Aorta (tissue), 5 donors: Measurements from ENCODE around the gene C1orf141. TPM values are rescaled to one million over a fixed set of nuclear protein-coding genes. Genes with fewer than 3 reads are reported as not detected.

Source experiments
- ATAC-seq: fragments of 200-7000 bp; cut with Tn5 transposase; one replicate; pipeline ENCODE4 v1.9.1; 2022; ENCODE audit warnings: moderate library complexity; ENCODE audit not compliant: low FRiP score
- DNase-seq, 2 donors: peaks; one replicate each; pipeline ENCODE4 v3.0.0-alpha.2; 2020
- H3K27ac ChIP-seq, 2 donors: one replicate each; pipeline ENCODE4 v1.5.1; 2013; ENCODE audit warnings: low read length in 2 of 2, mild to moderate bottlenecking in 2 of 2, moderate library complexity in 2 of 2, control low read depth in 1 of 2, inconsistent platforms in 1 of 2, low read depth in 1 of 2
- H3K27me3 ChIP-seq, 2 donors: one replicate each; pipeline ENCODE4 v1.6.1; 2013; ENCODE audit warnings: control low read depth in 1 of 2, low read length in 1 of 2, mild to moderate bottlenecking in 1 of 2, moderate library complexity in 1 of 2; ENCODE audit not compliant: insufficient read depth in 2 of 2, control insufficient read depth in 1 of 2
- H3K36me3 ChIP-seq, 2 donors: one replicate each; pipeline ENCODE4 v1.6.1; 2013; ENCODE audit warnings: control low read depth in 1 of 2, low read length in 1 of 2, mild to moderate bottlenecking in 1 of 2; ENCODE audit not compliant: insufficient read depth in 2 of 2, control insufficient read depth in 1 of 2
- H3K4me1 ChIP-seq, 2 donors: one replicate each; pipeline ENCODE4 v1.6.1; 2013; ENCODE audit warnings: low read length in 2 of 2, control low read depth in 1 of 2, mild to moderate bottlenecking in 1 of 2, moderate library complexity in 1 of 2; ENCODE audit not compliant: insufficient read depth in 2 of 2, control insufficient read depth in 1 of 2
- H3K4me3 ChIP-seq, 2 donors: one replicate each; pipeline ENCODE4 v1.5.1; 2013; ENCODE audit warnings: low read length in 2 of 2, control low read depth in 1 of 2, mild to moderate bottlenecking in 1 of 2
- H3K9me3 ChIP-seq: one replicate; pipeline ENCODE4 v1.6.1; 2013; ENCODE audit warnings: mild to moderate bottlenecking, low read length; ENCODE audit not compliant: control insufficient read depth
- WGBS, 2 donors: extraction: QIAGEN DNeasy Blood & Tissue Kit; methylation state at CpG; one replicate each; pipeline ENCODE4 v1.1.7; 2013; 5-methylcytosine and 5-hydroxymethylcytosine counted together
- intact Hi-C, 2 donors: fragments of 100-400 bp; cut with DNase I; formaldehyde crosslinking; loops; one replicate each; pipeline versions ENCODE4 v1.14.2 to v1.15.0; 2022
- polyA plus RNA-seq, 2 donors: library from polyadenylated mRNA; stranded (reverse); fragments of 200-250 nt; gene quantifications; one replicate each; pipeline ENCODE4 v1.2.3, GENCODE V29; 2013
- total RNA-seq, 2 donors: library from RNA; stranded (reverse); fragmentation: NEBNext Ultra II Directional; extraction: Animal tissue kit (Norgen Biotek cat#: 25700); gene quantifications; one replicate each; pipeline ENCODE4 v1.2.1, GENCODE V29; 2021
- donor health status: healthy with polysubstance abuse.
- donor health status: Bipolar disorder and iron deficiency.
- donor health status: DM: no; HTN: no; CAD: no.
- donor health status: DM: no; HTN: no; CAD: no.
- donor health status: DM: yes; HTN: yes; CAD: no.

C1orf141 gene
- total and polyA plus RNA-seq, 4 donors: 0.13 TPM; not detected in 3

DNA sequence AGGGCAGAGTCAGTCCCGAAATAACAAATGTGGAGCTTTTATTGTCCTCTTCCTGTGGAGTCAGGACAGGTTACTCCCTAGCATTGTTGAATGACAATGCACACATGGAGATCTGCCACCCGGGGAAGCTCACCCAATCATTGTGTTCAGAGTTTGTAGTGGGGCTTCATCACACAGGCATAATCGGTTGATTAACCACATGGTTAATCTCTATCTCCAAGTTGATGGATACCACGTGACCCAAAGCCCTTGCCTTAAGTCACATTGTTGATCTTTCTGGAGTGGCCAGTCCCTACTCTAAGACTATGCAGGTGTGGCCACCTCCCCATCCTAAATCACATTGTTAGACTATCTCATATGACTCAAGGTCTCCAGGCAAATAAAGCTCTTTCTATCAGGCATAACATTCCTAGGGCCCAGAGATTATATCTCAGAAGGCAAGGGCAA is 2.6 kb upstream of the C1orf141 start:
- DNase-seq (no peak), ATAC-seq (no peak)
- Histone ChIP-seq H3K27ac (no peak overlapping the region), H3K27me3 (no peaks in the 10 kb centered on the region), H3K4me1 (no peaks in the 10 kb centered on the region), H3K36me3 (no peaks in the 10 kb centered on the region), H3K4me3 (no peak overlapping the region), H3K9me3 (no peaks in the 10 kb centered on the region)
- WGBS, 2 donors: 87% methylated on average over 4 of the region's 4 CpGs
- intact Hi-C loops: no loop called here

GRCh38 chr1:67135354-67135753 is 584 bp upstream of the C1orf141 start:
- Histone ChIP-seq H3K4me1 (no peaks in the 10 kb centered on the region), H3K27ac (no peak overlapping the region), H3K27me3 (no peaks in the 10 kb centered on the region), H3K4me3 (no peak overlapping the region), H3K9me3 (no peaks in the 10 kb centered on the region), H3K36me3 (no peaks in the 10 kb centered on the region)
- intact Hi-C loops: no loop called here
- no peak for DNase-seq
- 43 to 57% methylated on average over 2 of the region's 2 CpGs for WGBS, 2 donors
- no peak for ATAC-seq

GRCh38 chr1:67133177-67133576 is 1.6 kb downstream of the C1orf141 start:
- no peak for DNase-seq
- WGBS, 2 donors: 90 to 92% methylated on average over 2 of the region's 2 CpGs
- H3K27me3 ChIP-seq: no peaks in the 10 kb centered on the region
- no peak overlapping the region for H3K27ac ChIP-seq
- no peak for ATAC-seq
- no peak overlapping the region for H3K4me3 ChIP-seq
- no peaks in the 10 kb centered on the region for H3K9me3 ChIP-seq
- intact Hi-C loops: no loop called here
- H3K36me3 ChIP-seq: no peaks in the 10 kb centered on the region
- no peaks in the 10 kb centered on the region for H3K4me1 ChIP-seq

DNA sequence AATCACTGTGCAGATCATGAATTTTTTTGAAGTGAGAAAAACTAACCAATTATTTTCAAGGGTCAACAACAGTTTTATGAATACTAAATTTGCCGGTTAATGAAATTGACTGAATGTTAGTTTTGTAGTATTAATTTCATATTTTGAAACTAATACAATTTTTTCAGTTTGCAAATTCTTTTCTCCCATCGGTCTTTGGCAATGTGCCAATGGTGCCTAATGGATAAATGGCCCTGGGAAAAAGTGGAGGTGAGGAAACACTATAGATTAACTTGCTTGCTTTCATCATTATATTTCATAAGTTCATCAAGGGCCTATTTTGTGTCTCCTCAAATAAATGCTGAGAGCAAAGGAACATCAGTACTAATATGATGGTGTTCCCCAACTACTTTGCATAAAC is 4.1 kb downstream of the C1orf141 start:
- WGBS, 2 donors: 52 to 53% methylated on average over 2 of the region's 2 CpGs
- Histone ChIP-seq H3K36me3 (no peaks in the 10 kb centered on the region), H3K27me3 (no peaks in the 10 kb centered on the region), H3K4me3 (no peak overlapping the region), H3K9me3 (no peaks in the 10 kb centered on the region), H3K4me1 (no peaks in the 10 kb centered on the region), H3K27ac (no peak overlapping the region)
- DNase-seq: no peak
- intact Hi-C loops: no loop called here
- ATAC-seq: no peak

DNA sequence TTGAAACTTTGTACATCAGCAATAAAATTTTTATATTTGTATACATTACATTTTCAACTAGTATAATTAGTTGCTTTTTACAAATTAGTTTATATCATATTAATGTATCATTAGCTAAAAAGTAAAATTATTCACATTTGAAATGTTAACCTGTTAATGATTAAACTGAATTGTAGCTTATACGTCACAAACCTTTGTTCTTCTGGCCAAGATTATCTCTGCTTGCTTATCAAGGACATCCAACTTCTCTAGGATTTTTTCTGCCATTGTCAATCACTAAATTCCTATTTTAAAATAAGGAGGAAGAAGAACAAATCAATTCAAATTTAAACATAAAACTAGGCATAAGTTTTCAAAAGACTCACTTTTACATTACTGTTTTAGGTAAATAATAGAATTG is 7.8 kb downstream of the C1orf141 start:
- ATAC-seq (no peak), DNase-seq (no peak)
- no peaks in the 10 kb centered on the region for H3K4me1 ChIP-seq
- H3K4me3 ChIP-seq: no peak overlapping the region
- H3K9me3 ChIP-seq: no peaks in the 10 kb centered on the region
- WGBS, 2 donors: 93 to 96% methylated on average over 1 of the region's 1 CpG
- H3K27me3 ChIP-seq: no peaks in the 10 kb centered on the region
- H3K36me3 ChIP-seq: no peaks in the 10 kb centered on the region
- H3K27ac ChIP-seq: no peak overlapping the region
- intact Hi-C loops: no loop called here

- Histone ChIP-seq H3K27me3 (no peaks in the 10 kb centered on the region), H3K27ac (no peak overlapping the region), H3K9me3 (no peaks in the 10 kb centered on the region), H3K4me1 (no peaks in the 10 kb centered on the region), H3K36me3 (no peaks in the 10 kb centered on the region), H3K4me3 (no peak overlapping the region)
- ATAC-seq: no peak
- DNase-seq: no peak
- intact Hi-C loops: no loop called here
- 42 to 56% methylated on average over 5 of the region's 5 CpGs for WGBS, 2 donors
These were observed 8.5 kb downstream of the C1orf141 start for GRCh38 chr1:67126111-67126746.

DNA sequence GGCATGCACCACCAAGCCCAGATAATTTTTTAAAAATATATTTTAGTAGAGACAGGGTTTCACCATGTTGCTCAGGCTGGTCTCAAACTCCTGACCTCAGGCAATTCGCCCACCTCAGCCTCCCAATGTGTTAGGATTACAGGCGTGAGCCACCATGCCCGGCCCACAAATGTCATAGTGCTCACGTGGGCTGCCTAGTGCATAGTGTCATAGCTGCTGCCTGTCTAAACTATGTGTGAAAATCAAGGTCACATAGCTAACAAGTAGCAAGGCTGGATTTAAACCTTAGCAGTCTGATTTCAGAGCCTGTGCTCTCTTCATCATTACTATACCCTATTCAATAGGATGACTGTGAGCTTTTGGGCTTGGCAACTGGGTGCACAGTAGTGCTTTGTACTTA is 10.3 kb downstream of the C1orf141 start:
- Histone ChIP-seq H3K4me1 (no peaks in the 10 kb centered on the region), H3K36me3 (no peaks in the 10 kb centered on the region), H3K27me3 (no peaks in the 10 kb centered on the region), H3K27ac (no peak overlapping the region), H3K9me3 (no peaks in the 10 kb centered on the region), H3K4me3 (no peak overlapping the region)
- WGBS, 2 donors: 86 to 95% methylated on average over 4 of the region's 4 CpGs
- ATAC-seq (no peak), DNase-seq (no peak)
- intact Hi-C loops: no loop called here

DNA sequence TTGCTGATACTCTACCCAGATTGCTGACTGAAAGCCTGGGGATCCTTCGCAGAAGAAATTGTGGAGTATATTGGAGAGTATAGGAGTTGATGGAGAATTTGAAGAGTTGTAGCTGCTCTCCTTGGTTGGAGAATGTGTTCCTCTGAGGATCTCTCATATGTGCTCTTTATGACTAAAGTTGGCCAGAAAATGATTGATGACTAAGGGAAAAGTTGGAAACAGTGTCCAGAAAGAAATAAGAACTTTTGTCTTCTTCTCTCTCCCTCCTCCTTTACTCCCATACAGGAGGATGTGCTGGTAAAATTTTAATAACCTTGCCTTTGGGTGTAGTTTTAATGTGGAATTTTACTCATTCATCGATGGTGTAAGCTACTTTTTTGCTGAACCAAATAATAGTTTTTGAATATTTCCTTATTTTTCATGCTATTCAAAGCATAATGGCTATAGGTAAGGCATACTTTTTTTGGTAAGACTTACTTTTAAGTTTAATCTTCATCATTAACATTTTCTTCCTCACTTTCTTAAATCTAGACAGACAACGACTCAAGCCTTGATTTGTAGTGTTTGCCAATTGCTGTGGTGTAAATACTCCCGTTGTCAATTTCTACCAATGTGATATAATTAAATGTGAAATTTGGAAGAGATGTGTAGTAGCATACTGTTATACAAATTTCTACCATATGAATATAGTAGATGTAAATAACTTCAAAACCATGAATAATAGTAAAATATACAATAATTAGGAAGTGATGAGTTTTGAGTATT is 13.7 kb downstream of the C1orf141 start:
- no peak for ATAC-seq
- H3K27me3 ChIP-seq: no peaks in the 10 kb centered on the region
- H3K9me3 ChIP-seq: no peaks in the 10 kb centered on the region
- no peak for DNase-seq
- no peak overlapping the region for H3K27ac ChIP-seq
- no peaks in the 10 kb centered on the region for H3K4me1 ChIP-seq
- no peaks in the 10 kb centered on the region for H3K36me3 ChIP-seq
- intact Hi-C loops: no loop called here
- H3K4me3 ChIP-seq: no peak overlapping the region
- 91 to 96% methylated on average over 4 of the region's 4 CpGs for WGBS, 2 donors

DNA sequence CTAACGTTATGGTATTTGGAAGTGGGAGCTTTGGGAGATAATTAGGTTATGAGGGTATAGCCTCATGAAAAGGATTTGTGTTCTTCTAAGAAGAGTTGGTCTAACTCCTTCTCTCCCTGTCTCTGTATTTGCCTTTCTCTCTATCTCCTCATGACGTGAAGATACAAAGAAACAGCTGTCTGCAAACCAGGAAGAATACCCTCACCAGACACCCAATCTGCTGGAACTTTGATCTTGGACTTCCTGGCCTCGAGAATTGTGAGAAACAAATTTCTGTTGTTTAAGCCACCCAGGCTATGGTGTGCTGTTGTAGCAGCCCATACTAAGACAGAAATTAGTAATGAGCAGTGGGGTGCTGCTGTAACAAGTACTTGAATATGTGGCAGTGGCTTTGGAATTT is 16.1 kb downstream of the C1orf141 start:
- Histone ChIP-seq H3K9me3 (no peaks in the 10 kb centered on the region), H3K36me3 (no peaks in the 10 kb centered on the region), H3K27ac (no peak overlapping the region), H3K4me3 (no peak overlapping the region), H3K4me1 (no peaks in the 10 kb centered on the region), H3K27me3 (no peaks in the 10 kb centered on the region)
- intact Hi-C loops: no loop called here
- no peak for ATAC-seq
- WGBS, 2 donors: 66 to 73% methylated on average over 3 of the region's 3 CpGs
- DNase-seq: no peak
